Activated B cell treated with CpG ODN at 0.5 μM for 24 hours (primary cell): ENCODE results near the gene TMEM151A. TPM values are rescaled to one million over a fixed set of nuclear protein-coding genes. Genes with fewer than 3 reads are reported as not detected.
A peak's percentile ranks its signal among the peaks of the same experiment; 100 is the strongest.

Source experiments
- ATAC-seq: fragments of 200-7000 bp; cut with Tn5 transposase; one replicate; pipeline ENCODE4 v1.10.0; 2021; ENCODE audit warnings: low read depth, mild to moderate bottlenecking, moderate library complexity
- CTCF ChIA-PET: fragments of 350-600 bp; sonication (Branson Sonifier 250); formaldehyde crosslinking; loops from one replicate; lab custom pipeline; 2021; ENCODE audit warnings: antibody characterized with exemption; lab: Charles Lee
- POLR2A ChIA-PET: fragments of 350-600 bp; sonication (Branson Sonifier 250); formaldehyde crosslinking; loops from one replicate; lab custom pipeline; 2021; ENCODE audit warnings: antibody characterized with exemption; lab: Charles Lee
- DNase-seq: peaks from one replicate; pipeline ENCODE4 v3.0.0; 2022
- H3K27ac Mint-ChIP-seq: one replicate; pipeline ENCODE4 v1.8.0; 2020; ENCODE audit warnings: mixed read lengths
- H3K27me3 Mint-ChIP-seq: one replicate; pipeline ENCODE4 v1.8.0; 2021; ENCODE audit warnings: mixed read lengths
- H3K36me3 Mint-ChIP-seq: one replicate; pipeline ENCODE4 v1.8.0; 2021; ENCODE audit warnings: low read depth, mixed read lengths
- H3K4me1 Mint-ChIP-seq: one replicate; pipeline ENCODE4 v1.8.0; 2021; ENCODE audit warnings: mixed read lengths
- H3K4me3 Mint-ChIP-seq: one replicate; pipeline ENCODE4 v1.8.0; 2020; ENCODE audit warnings: mild to moderate bottlenecking, mixed read lengths
- H3K9me3 Mint-ChIP-seq: one replicate; pipeline ENCODE4 v1.8.0; 2020; ENCODE audit warnings: mixed read lengths
- CTCF ChIP-seq: fragments of 200-600 bp; IDR thresholded peaks from one replicate; pipeline ENCODE4 v1.8.0; 2022; ENCODE audit warnings: antibody characterized with exemption, mild to moderate bottlenecking
- intact Hi-C: fragments of 100-400 bp; cut with micrococcal nuclease; formaldehyde crosslinking; loops from one replicate; pipeline ENCODE4 v1.15.1; 2024
- total RNA-seq: library from RNA; stranded (reverse); gene quantifications from 2 replicates; pipeline ENCODE4 v1.2.3, GENCODE V29; 2022

TMEM151A gene
- total RNA-seq, 1 donor from 2014 or later, result not detected

GRCh38 chr11:66282468-66283455, 8.9 kb upstream of the TMEM151A start:
- peak overlapping the region; percentile 32 for H3K4me3 Mint-ChIP-seq
- H3K4me1 Mint-ChIP-seq, result peaks cover 36% of the 10 kb centered on the region
- peaks cover 13% of the 10 kb centered on the region for H3K36me3 Mint-ChIP-seq
- DNase-seq (peak; percentile 100), ATAC-seq (peak; percentile 79)
- ChIA-PET POLR2A (interaction anchor here (0.6 to 5.2 kb wide), 7 partner anchors 14 to 571 kb away, joined by 3 to 50 read pairs (median 4); partner anchors contain the start of genes BANF1, EIF1AD and RAB1B), CTCF (interaction anchor here (0.6 to 2.9 kb wide), 6 partner anchors 10 to 156 kb away, joined by 3 to 23 read pairs (median 3); partner anchors contain the start of gene RAB1B)
- H3K27me3 Mint-ChIP-seq, result no peaks in the 10 kb centered on the region
- TF ChIP-seq CTCF, result peak; percentile 70
- intact Hi-C loops, result loop anchor here (1.0 kb wide), 3 partner anchors 14 to 60 kb away; partner anchors contain the start of gene RAB1B
- H3K9me3 Mint-ChIP-seq, result no peaks in the 10 kb centered on the region
- peak overlapping the region; percentile 77 for H3K27ac Mint-ChIP-seq

- CTCF ChIA-PET, result interaction anchor here (1.3 to 2.8 kb wide), 2 partner anchors 61 kb away, joined by 3 to 23 read pairs; no protein-coding TSS in a partner anchor
- intact Hi-C loops, result no loop called here
- POLR2A ChIA-PET, result interaction anchor here (5.2 kb wide), 1 partner anchor 15 kb away, joined by 50 read pairs; the partner anchor contains the start of gene RAB1B
Observed at GRCh38 chr11:66283461-66284105, 8.1 kb upstream of the TMEM151A start.

GRCh38 chr11:66284526-66285078, 7.1 kb upstream of the TMEM151A start:
- ChIA-PET POLR2A (interaction anchor here (0.7 kb wide), 1 partner anchor 44 kb away, joined by 3 read pairs; no protein-coding TSS in a partner anchor), CTCF (interaction anchor here (1.3 kb wide), 1 partner anchor 62 kb away, joined by 3 read pairs; no protein-coding TSS in a partner anchor)
- Mint-ChIP-seq H3K27ac (no peak overlapping the region), H3K4me1 (peaks cover 39% of the 10 kb centered on the region), H3K4me3 (no peak overlapping the region), H3K27me3 (no peaks in the 10 kb centered on the region), H3K9me3 (no peaks in the 10 kb centered on the region), H3K36me3 (peaks cover 19% of the 10 kb centered on the region)
- intact Hi-C loops, result no loop called here
- no peak for ATAC-seq
- DNase-seq, result no peak
- TF ChIP-seq CTCF, result no peak

More at GRCh38 chr11:66283461-66284105, 8.1 kb upstream of the TMEM151A start:
- Mint-ChIP-seq H3K27me3 (no peaks in the 10 kb centered on the region), H3K4me3 (no peak overlapping the region), H3K27ac (peak overlapping the region; percentile 77), H3K9me3 (no peaks in the 10 kb centered on the region), H3K4me1 (peaks cover 40% of the 10 kb centered on the region), H3K36me3 (peaks cover 16% of the 10 kb centered on the region)
- no peak for TF ChIP-seq CTCF
- ATAC-seq (no peak), DNase-seq (no peak)

GRCh38 chr11:66285250-66285947, 6.3 kb upstream of the TMEM151A start:
- CTCF ChIA-PET, result no interaction called here
- peaks cover 19% of the 10 kb centered on the region for H3K36me3 Mint-ChIP-seq
- no peak for DNase-seq
- H3K4me1 Mint-ChIP-seq, result peaks cover 46% of the 10 kb centered on the region
- no peak for ATAC-seq
- POLR2A ChIA-PET, result no interaction called here
- no peak overlapping the region for H3K27ac Mint-ChIP-seq
- intact Hi-C loops, result no loop called here
- no peaks in the 10 kb centered on the region for H3K27me3 Mint-ChIP-seq
- TF ChIP-seq CTCF, result no peak
- peak overlapping the region; percentile 15 for H3K4me3 Mint-ChIP-seq
- H3K9me3 Mint-ChIP-seq, result no peaks in the 10 kb centered on the region
